ENCODE measurements around the gene FUT8. TPM values are rescaled to one million over a fixed set of nuclear protein-coding genes. Genes with fewer than 3 reads are reported as not detected.

Gene FUT8
- total RNA-seq, 1 experiment from 2014 or later = 42.3 TPM

DNA sequence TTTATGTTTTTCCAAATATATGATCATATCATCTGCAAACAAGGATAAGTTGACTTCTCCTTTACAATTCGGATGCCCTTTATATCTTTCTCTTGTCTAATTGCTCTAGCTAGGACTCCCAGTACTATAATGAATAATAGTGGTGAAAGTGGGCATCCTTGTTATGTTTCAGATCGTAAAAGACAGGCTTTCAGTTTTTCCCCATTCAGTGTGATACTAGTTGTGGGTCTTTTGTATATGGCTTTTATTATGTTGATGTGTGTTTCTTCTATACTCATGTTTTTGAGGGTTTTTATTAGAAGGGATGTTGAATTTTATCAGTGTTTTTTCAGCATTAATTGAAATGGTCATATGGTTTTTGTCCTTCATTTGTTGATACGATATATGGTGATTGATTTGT is 97.3 kb downstream of the FUT8 start:
- TF ChIP-seq, protein P1, sequence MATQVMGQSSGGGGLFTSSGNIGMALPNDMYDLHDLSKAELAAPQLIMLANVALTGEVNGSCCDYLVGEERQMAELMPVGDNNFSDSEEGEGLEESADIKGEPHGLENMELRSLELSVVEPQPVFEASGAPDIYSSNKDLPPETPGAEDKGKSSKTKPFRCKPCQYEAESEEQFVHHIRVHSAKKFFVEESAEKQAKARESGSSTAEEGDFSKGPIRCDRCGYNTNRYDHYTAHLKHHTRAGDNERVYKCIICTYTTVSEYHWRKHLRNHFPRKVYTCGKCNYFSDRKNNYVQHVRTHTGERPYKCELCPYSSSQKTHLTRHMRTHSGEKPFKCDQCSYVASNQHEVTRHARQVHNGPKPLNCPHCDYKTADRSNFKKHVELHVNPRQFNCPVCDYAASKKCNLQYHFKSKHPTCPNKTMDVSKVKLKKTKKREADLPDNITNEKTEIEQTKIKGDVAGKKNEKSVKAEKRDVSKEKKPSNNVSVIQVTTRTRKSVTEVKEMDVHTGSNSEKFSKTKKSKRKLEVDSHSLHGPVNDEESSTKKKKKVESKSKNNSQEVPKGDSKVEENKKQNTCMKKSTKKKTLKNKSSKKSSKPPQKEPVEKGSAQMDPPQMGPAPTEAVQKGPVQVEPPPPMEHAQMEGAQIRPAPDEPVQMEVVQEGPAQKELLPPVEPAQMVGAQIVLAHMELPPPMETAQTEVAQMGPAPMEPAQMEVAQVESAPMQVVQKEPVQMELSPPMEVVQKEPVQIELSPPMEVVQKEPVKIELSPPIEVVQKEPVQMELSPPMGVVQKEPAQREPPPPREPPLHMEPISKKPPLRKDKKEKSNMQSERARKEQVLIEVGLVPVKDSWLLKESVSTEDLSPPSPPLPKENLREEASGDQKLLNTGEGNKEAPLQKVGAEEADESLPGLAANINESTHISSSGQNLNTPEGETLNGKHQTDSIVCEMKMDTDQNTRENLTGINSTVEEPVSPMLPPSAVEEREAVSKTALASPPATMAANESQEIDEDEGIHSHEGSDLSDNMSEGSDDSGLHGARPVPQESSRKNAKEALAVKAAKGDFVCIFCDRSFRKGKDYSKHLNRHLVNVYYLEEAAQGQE (IDR thresholded peaks at IDR 0.05; ENCODE audit: low read depth) = no peak
- TF ChIP-seq YY1 (IDR thresholded peaks at IDR 0.05; ENCODE audit: extremely low read depth, insufficient replicate concordance, low read depth, low read length) (no peak), EZH2phosphoT487 (IDR thresholded peaks at IDR 0.05; ENCODE audit: borderline replicate concordance) (no peak), POLR2AphosphoS5 (IDR thresholded peaks at IDR 0.05; ENCODE audit: low read depth, low read length) (no peak), SIN3A (IDR thresholded peaks at IDR 0.05; ENCODE audit: low read depth) (no peak), ZFX (IDR thresholded peaks at IDR 0.05) (no peak), SP1 (IDR thresholded peaks at IDR 0.05; ENCODE audit: low read depth) (no peak), TCF7L2 (IDR thresholded peaks at IDR 0.05; ENCODE audit: borderline replicate concordance, extremely low read depth, insufficient read depth, insufficient read length) (no peak), JUND (IDR thresholded peaks at IDR 0.05) (no peak), ELF1 (IDR thresholded peaks at IDR 0.05; ENCODE audit: borderline replicate concordance, low read depth) (no peak), ZNF274 (IDR thresholded peaks at IDR 0.05; ENCODE audit: low read depth, low read length) (no peak), EGR1 (IDR thresholded peaks at IDR 0.05; ENCODE audit: low read depth) (no peak), RAD21 (IDR thresholded peaks at IDR 0.05; ENCODE audit: low read depth) (no peak), EZH2 (IDR thresholded peaks at IDR 0.05) (no peak)
- TF ChIP-seq, protein P2, sequence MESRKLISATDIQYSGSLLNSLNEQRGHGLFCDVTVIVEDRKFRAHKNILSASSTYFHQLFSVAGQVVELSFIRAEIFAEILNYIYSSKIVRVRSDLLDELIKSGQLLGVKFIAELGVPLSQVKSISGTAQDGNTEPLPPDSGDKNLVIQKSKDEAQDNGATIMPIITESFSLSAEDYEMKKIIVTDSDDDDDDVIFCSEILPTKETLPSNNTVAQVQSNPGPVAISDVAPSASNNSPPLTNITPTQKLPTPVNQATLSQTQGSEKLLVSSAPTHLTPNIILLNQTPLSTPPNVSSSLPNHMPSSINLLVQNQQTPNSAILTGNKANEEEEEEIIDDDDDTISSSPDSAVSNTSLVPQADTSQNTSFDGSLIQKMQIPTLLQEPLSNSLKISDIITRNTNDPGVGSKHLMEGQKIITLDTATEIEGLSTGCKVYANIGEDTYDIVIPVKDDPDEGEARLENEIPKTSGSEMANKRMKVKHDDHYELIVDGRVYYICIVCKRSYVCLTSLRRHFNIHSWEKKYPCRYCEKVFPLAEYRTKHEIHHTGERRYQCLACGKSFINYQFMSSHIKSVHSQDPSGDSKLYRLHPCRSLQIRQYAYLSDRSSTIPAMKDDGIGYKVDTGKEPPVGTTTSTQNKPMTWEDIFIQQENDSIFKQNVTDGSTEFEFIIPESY (IDR thresholded peaks at IDR 0.05; ENCODE audit: extremely low read depth, insufficient replicate concordance, low read length) = no peak
- TF ChIP-seq, protein P3, sequence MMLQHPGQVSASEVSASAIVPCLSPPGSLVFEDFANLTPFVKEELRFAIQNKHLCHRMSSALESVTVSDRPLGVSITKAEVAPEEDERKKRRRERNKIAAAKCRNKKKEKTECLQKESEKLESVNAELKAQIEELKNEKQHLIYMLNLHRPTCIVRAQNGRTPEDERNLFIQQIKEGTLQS (IDR thresholded peaks at IDR 0.05) = no peak
- no TSS peak for BruUV-seq (replicated peaks)
- no peak overlapping the region for H3K27ac ChIP-seq (ENCODE audit: low read depth, low read length)
- H3K4me2 ChIP-seq (ENCODE audit: low read length) = no peak overlapping the region
- H4K20me1 ChIP-seq (ENCODE audit: insufficient read depth) = no peaks in the 10 kb centered on the region
- peaks cover 3% of the 10 kb centered on the region; the same call in 1 of the 2 replicates for H3K79me2 ChIP-seq (ENCODE audit: insufficient read depth, low read length)
- H3K27me3 ChIP-seq (ENCODE audit: insufficient read depth, low read length) = no peaks in the 10 kb centered on the region
- ChIA-PET CTCF (no interaction called here), POLR2A (no interaction called here), RAD21 (ENCODE audit: low non-redundant PET in 1 of 2, low total read pairs in 2 of 2, uncharacterized antibody in 2 of 2, unreplicated experiment in 2 of 2) (no interaction called here)
- ATAC-seq = no peak
- no peaks in the 10 kb centered on the region; a peak in 1 of 4 replicates for H3K9me3 ChIP-seq (ENCODE audit: control insufficient read depth in 1 of 2, insufficient read depth in 1 of 2, low read depth in 1 of 2, low read length in 2 of 2)
- H2AFZ ChIP-seq (ENCODE audit: low read depth, low read length, poor library complexity, severe bottlenecking) = no peak overlapping the region
- no peaks in the 10 kb centered on the region for H3K4me1 ChIP-seq (ENCODE audit: control insufficient read depth in 1 of 2, insufficient read depth in 2 of 2, low read length in 2 of 2)
- no peak overlapping the region for H3K9ac ChIP-seq (ENCODE audit: low read length)
- H3K4me3 ChIP-seq (replicated peaks in 1 of 2; ENCODE audit: low read depth in 1 of 2, low read length in 2 of 2) = no peak overlapping the region
- H3K9me2 ChIP-seq (ENCODE audit: insufficient read depth) = no peaks in the 10 kb centered on the region
- intact Hi-C loops (cut with micrococcal nuclease) = no loop called here
- DNase-seq (ENCODE audit: low read depth, low spot score) = no peak
- no peaks in the 10 kb centered on the region for H3K36me3 ChIP-seq (ENCODE audit: control insufficient read depth in 1 of 2, insufficient read depth in 2 of 2, low read length in 2 of 2)

All from HCT116 (cell line).